K562 (cell line): ENCODE results near the gene SLC35B4. TPM values are rescaled to one million over a fixed set of nuclear protein-coding genes. Genes with fewer than 3 reads are reported as not detected.
A peak's percentile ranks its signal among the peaks of the same experiment; 100 is the strongest.

Experiments used
- BRD9 ChIP-seq: fragments of 450-650 bp; IDR thresholded peaks from 2 replicates; pipeline ENCODE4 v1.6.1; 2018; ENCODE audit warnings: low read depth; ENCODE audit not compliant: partially characterized antibody
- CBX5 ChIP-seq: IDR thresholded peaks from 2 replicates; pipeline ENCODE4 v1.6.1; 2014; ENCODE audit warnings: low read depth, borderline replicate concordance
- EWSR1 ChIP-seq: fragments of 450-650 bp; IDR thresholded peaks from 2 replicates; pipeline ENCODE4 v1.6.1; 2018; ENCODE audit warnings: borderline replicate concordance, mild to moderate bottlenecking, low read depth, moderate library complexity; ENCODE audit not compliant: partially characterized antibody
- FOXA3 ChIP-seq, 2 experiments: fragments of 450-650 bp in 1 of 2; sonication (generic) in 1 of 2; formaldehyde crosslinking; IDR thresholded peaks in 1 of 2; conservative IDR thresholded peaks in 1 of 2; 2 replicates each; pipeline versions ENCODE4 v1.4.0 to v1.8.0; 2020 to 2022; ENCODE audit warnings: mild to moderate bottlenecking in 2 of 2, missing genetic modification reagents in 1 of 2
- FUS ChIP-seq: fragments of 200-400 bp; formaldehyde crosslinking; optimal IDR thresholded peaks from 2 replicates; pipeline ENCODE3; 2017; ENCODE audit warnings: low read depth, low read length
- GABPA ChIP-seq: fragments of 200-800 bp; sonication (Bioruptor generic); conservative IDR thresholded peaks from 2 replicates; pipeline ENCODE4 v1.6.1; 2016; ENCODE audit warnings: low read depth, missing genetic modification characterization, missing compliant biosample characterization
- GTF2E2 ChIP-seq: fragments of 200-800 bp; sonication (Bioruptor generic); IDR thresholded peaks from 2 replicates; pipeline ENCODE4 v1.6.1; 2016; ENCODE audit warnings: missing genetic modification characterization, missing compliant biosample characterization
- KDM1A ChIP-seq, 2 experiments: fragments of 450-650 bp; IDR thresholded peaks; 2 replicates each; pipeline ENCODE4 v1.6.1; 2016; ENCODE audit warnings: mild to moderate bottlenecking in 2 of 2
- KLF16 ChIP-seq: IDR thresholded peaks from 2 replicates; pipeline ENCODE4 v1.6.1; 2016; ENCODE audit warnings: antibody characterized with exemption
- MAFG ChIP-seq: fragments of 450-650 bp; conservative IDR thresholded peaks from 2 replicates; pipeline ENCODE4 v1.6.1; 2016; ENCODE audit warnings: missing genetic modification characterization, missing compliant biosample characterization
- NCOA1 ChIP-seq: fragments of 450-650 bp; IDR thresholded peaks from 2 replicates; pipeline ENCODE4 v1.6.1; 2016; ENCODE audit warnings: low read depth
- PHF8 ChIP-seq: fragments of 200-600 bp; sonication (generic); IDR thresholded peaks from 2 replicates; pipeline ENCODE4 v1.6.1; 2012; ENCODE audit warnings: mixed run types, mild to moderate bottlenecking, inconsistent platforms, low read length, moderate library complexity, borderline replicate concordance
- RAD51 ChIP-seq: fragments of 450-650 bp; IDR thresholded peaks from 2 replicates; pipeline ENCODE4 v1.7.1; 2016; ENCODE audit warnings: low read depth, mild to moderate bottlenecking, borderline replicate concordance
- RBM15 ChIP-seq: fragments of 200-400 bp; formaldehyde crosslinking; IDR thresholded peaks from 2 replicates; pipeline ENCODE4 v1.6.1; 2018; ENCODE audit warnings: mild to moderate bottlenecking, low read length, moderate library complexity; ENCODE audit not compliant: insufficient read depth
- RHOXF2B ChIP-seq: fragments of 250-450 bp; sonication (Bioruptor Pico); conservative IDR thresholded peaks from 2 replicates; pipeline ENCODE4 v1.5.1; 2021
- TAL1 ChIP-seq: fragments of 450-650 bp; IDR thresholded peaks from 2 replicates; pipeline ENCODE4 v1.6.1; 2016; ENCODE audit warnings: mild to moderate bottlenecking
- TEAD4 ChIP-seq, 2 experiments: sonication (generic) in 1 of 2; formaldehyde crosslinking in 1 of 2; IDR thresholded peaks; 2 replicates each; pipeline versions ENCODE4 v1.6.1 to v1.8.0; 2012 to 2022; ENCODE audit warnings: borderline replicate concordance in 1 of 2, inconsistent platforms in 1 of 2, low read length in 1 of 2, mild to moderate bottlenecking in 1 of 2, missing genetic modification reagents in 1 of 2
- ZBTB17 ChIP-seq: fragments of 450-650 bp; formaldehyde crosslinking; IDR thresholded peaks from 2 replicates; pipeline ENCODE4 v1.4.0; 2020; ENCODE audit warnings: mild to moderate bottlenecking
- ZFX ChIP-seq: sonication (generic); formaldehyde crosslinking; IDR thresholded peaks from 2 replicates; pipeline ENCODE4 v1.8.0; 2022; ENCODE audit warnings: mild to moderate bottlenecking, missing genetic modification reagents, moderate library complexity
- ZNF140 ChIP-seq: fragments of 250-450 bp; sonication (Bioruptor Pico); IDR thresholded peaks from 2 replicates; pipeline ENCODE4 v1.8.0; 2021; ENCODE audit warnings: moderate library complexity, mild to moderate bottlenecking, inconsistent platforms
- ZNF143 ChIP-seq: sonication (generic); formaldehyde crosslinking; IDR thresholded peaks from 2 replicates; pipeline ENCODE4 v1.9.0; 2022; ENCODE audit warnings: mild to moderate bottlenecking, missing genetic modification reagents
- ZNF696 ChIP-seq: fragments of 250-450 bp; sonication (Bioruptor Pico); conservative IDR thresholded peaks from 2 replicates; pipeline ENCODE4 v1.4.0; 2020; ENCODE audit warnings: mild to moderate bottlenecking, moderate library complexity
- ZNF785 ChIP-seq: fragments of 250-450 bp; sonication (Bioruptor Pico); IDR thresholded peaks from 2 replicates; pipeline ENCODE4 v1.4.0; 2020; ENCODE audit warnings: mild to moderate bottlenecking
- polyA plus RNA-seq, 8 experiments: library from polyadenylated mRNA; depleted of rRNA in 4 of 8; stranded (reverse) in 5 of 8; unstranded in 3 of 8; fragments of >200 nt; fragmentation: Nextera tagmentation in 2 of 8; fragmentation: Illumina TruSeq in 1 of 8; extraction: Ambion mirVana in 2 of 8; extraction: Trizol in 1 of 8; gene quantifications; 2 replicates each; pipeline versions ENCODE4 v1.2.1 to v1.2.3, GENCODE V29; 2011 to 2014; ENCODE audit warnings: inconsistent platforms in 1 of 8, missing spikeins in 1 of 8
- total RNA-seq, 7 experiments: library from RNA; depleted of rRNA in 6 of 7; stranded (reverse); fragments of >200 nt in 6 of 7; fragmentation: Illumina TruSeq in 2 of 7; extraction: Trizol in 2 of 7; gene quantifications; 2 replicates each; pipeline versions ENCODE4 v1.2.1 to v1.2.3, GENCODE V29; 2011 to 2021; ENCODE audit warnings: low replicate concordance in 1 of 7
- TF ChIP-seq, protein P1 (sequence below): sonication (generic); formaldehyde crosslinking; IDR thresholded peaks from 2 replicates; pipeline ENCODE4 v1.8.0; 2022; ENCODE audit warnings: mild to moderate bottlenecking, low read depth, missing genetic modification reagents
- TF ChIP-seq, protein P2 (sequence below): fragments of 450-650 bp; IDR thresholded peaks from 2 replicates; pipeline ENCODE4 v1.6.1; 2016; ENCODE audit warnings: low read depth, mild to moderate bottlenecking, moderate library complexity
- TF ChIP-seq, protein P3 (sequence below), 2 experiments: fragments of 450-650 bp; conservative IDR thresholded peaks; 2 replicates each; pipeline ENCODE4 v1.6.1; 2017; ENCODE audit warnings: mild to moderate bottlenecking in 2 of 2, moderate library complexity in 2 of 2

Gene SLC35B4
- total and polyA plus RNA-seq, 9 of the 15 experiments (the other 6 are each of a cell fraction or from before 2014, with no cell fraction given), result 6.1 to 34.9 (median 17.6) TPM

DNA sequence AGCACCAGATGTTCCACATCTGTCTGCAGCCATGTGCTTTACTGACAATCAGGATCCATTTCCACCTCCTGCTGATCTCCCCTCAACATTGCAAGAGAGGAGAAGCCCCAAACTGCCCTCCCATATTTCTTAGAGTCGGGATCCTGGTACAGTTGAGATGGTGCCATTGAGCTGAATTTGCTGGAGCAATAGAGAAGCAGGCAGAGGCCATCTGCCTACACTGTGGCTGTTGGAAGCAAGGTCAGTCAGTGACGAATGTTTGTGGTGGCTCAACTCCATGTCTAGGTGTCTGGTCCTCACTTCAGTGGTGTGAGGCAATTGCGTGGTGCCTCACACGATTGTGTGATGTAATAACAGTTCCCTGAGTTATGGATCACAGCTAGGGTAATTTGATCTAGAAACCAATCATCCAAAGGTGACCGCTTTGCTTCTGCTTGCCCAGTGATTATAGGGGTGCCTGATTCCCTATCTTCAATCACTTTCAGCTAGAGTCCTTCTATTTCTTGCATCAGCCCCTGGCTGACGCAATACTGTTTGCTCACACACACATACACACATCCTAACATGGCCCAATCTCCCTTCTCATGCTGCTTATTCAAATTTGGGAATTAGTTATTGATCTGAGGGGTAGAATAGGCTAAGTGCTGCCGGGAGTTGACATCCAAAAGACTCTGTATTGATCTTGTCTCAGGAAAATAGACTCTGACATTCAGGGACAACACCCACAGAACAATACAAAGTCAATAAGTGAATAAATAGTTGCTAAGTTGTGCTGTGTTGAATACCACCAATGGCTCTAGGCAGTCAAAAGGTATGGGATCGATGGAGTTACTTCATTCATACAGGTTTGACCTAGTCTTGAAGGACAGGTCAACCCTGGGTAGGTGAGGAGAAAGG is 46.1 kb upstream of the SLC35B4 start (continued):
- TF ChIP-seq ZFX (CRISPR knock-in tag) (no peak), KDM1A (IDR thresholded peaks at IDR 0.05) (no peak), ZBTB17 (no peak), TAL1 (0 out of 2 replicates have a peak, but pooled peaks have one; percentile 4), ZNF696 (CRISPR knock-in tag) (no peak), FOXA3 (CRISPR knock-in tag; conservative IDR thresholded peaks at IDR 0.05 in 1 of 2, IDR thresholded peaks at IDR 0.05 in 1 of 2) (peak in 1 of 2 experiments; percentile 72; a peak in 2 of 4 replicates), RBM15 (no peak), TEAD4 (IDR thresholded peaks at IDR 0.05; ENCODE audit: low read length) (no peak; the same call in 1 of the 2 replicates), TEAD4 (CRISPR knock-in tag; IDR thresholded peaks at IDR 0.05; ENCODE audit: borderline replicate concordance) (no peak), FUS (no peak), GABPA (no peak; the same call in 1 of the 2 replicates), BRD9 (no peak), MAFG (no peak), KLF16 (no peak), GTF2E2 (no peak), RHOXF2B (CRISPR knock-in tag) (no peak), CBX5 (no peak), ZNF143 (no peak), ZNF140 (no peak), ZNF785 (no peak), RAD51 (no peak), NCOA1 (no peak), PHF8 (no peak; the same call in 1 of the 2 replicates), EWSR1 (no peak)
- TF ChIP-seq, protein P1, sequence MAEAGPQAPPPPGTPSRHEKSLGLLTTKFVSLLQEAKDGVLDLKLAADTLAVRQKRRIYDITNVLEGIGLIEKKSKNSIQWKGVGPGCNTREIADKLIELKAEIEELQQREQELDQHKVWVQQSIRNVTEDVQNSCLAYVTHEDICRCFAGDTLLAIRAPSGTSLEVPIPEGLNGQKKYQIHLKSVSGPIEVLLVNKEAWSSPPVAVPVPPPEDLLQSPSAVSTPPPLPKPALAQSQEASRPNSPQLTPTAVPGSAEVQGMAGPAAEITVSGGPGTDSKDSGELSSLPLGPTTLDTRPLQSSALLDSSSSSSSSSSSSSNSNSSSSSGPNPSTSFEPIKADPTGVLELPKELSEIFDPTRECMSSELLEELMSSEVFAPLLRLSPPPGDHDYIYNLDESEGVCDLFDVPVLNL (CRISPR knock-in tag), result no peak
- TF ChIP-seq, protein P2, sequence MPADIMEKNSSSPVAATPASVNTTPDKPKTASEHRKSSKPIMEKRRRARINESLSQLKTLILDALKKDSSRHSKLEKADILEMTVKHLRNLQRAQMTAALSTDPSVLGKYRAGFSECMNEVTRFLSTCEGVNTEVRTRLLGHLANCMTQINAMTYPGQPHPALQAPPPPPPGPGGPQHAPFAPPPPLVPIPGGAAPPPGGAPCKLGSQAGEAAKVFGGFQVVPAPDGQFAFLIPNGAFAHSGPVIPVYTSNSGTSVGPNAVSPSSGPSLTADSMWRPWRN, result no peak
- TF ChIP-seq, protein P3, sequence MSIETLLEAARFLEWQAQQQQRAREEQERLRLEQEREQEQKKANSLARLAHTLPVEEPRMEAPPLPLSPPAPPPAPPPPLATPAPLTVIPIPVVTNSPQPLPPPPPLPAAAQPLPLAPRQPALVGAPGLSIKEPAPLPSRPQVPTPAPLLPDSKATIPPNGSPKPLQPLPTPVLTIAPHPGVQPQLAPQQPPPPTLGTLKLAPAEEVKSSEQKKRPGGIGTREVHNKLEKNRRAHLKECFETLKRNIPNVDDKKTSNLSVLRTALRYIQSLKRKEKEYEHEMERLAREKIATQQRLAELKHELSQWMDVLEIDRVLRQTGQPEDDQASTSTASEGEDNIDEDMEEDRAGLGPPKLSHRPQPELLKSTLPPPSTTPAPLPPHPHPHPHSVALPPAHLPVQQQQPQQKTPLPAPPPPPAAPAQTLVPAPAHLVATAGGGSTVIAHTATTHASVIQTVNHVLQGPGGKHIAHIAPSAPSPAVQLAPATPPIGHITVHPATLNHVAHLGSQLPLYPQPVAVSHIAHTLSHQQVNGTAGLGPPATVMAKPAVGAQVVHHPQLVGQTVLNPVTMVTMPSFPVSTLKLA (conservative IDR thresholded peaks at IDR 0.05), result no peak
